Muscle of leg (tissue), 11 donors: ENCODE results near the gene MYO3B. TPM values are rescaled to one million over a fixed set of nuclear protein-coding genes. Genes with fewer than 3 reads are reported as not detected.
"Not testable (repeated sequence)": the region's sequence is repeated elsewhere in the genome, so short reads cannot be mapped to it uniquely, and the experiment has no call there.

ENCODE experiments used
- DNase-seq: peaks from one replicate; pipeline ENCODE4 v3.0.0; 2013
- H3K27ac ChIP-seq: one replicate; pipeline ENCODE4 v1.5.1; 2013; ENCODE audit warnings: mild to moderate bottlenecking, low read length, control low read depth
- H3K27me3 ChIP-seq: one replicate; pipeline ENCODE4 v1.6.1; 2013; ENCODE audit warnings: low read length; ENCODE audit not compliant: control insufficient read depth, insufficient read depth
- H3K36me3 ChIP-seq: one replicate; pipeline ENCODE4 v1.6.1; 2013; ENCODE audit warnings: low read length; ENCODE audit not compliant: control insufficient read depth, insufficient read depth
- H3K4me1 ChIP-seq: one replicate; pipeline ENCODE4 v1.6.1; 2013; ENCODE audit warnings: low read length; ENCODE audit not compliant: control insufficient read depth, insufficient read depth
- H3K4me3 ChIP-seq: one replicate; pipeline ENCODE4 v1.5.1; 2013; ENCODE audit warnings: low read length, control low read depth
- H3K9me3 ChIP-seq: replicated peaks from 2 replicates; pipeline ENCODE4 v1.6.1; 2013; ENCODE audit warnings: low read depth, low read length; ENCODE audit not compliant: control insufficient read depth
- WGBS: methylation state at CpG from one replicate; pipeline ENCODE4 v1.1.5; 2013; ENCODE audit warnings: missing lambda C conversion rate; ENCODE audit not compliant: insufficient coverage; 5-methylcytosine and 5-hydroxymethylcytosine counted together
- polyA plus RNA-seq, 8 donors: library from polyadenylated mRNA; unstranded; fragments of 120-200 nt; gene quantifications; one replicate each; pipeline versions ENCODE4 v1.2.1 to v1.2.3, GENCODE V29; 2013; ENCODE audit warnings: inconsistent platforms in 1 of 8, low replicate concordance in 1 of 8; ENCODE audit not compliant: insufficient read length in 8 of 8, insufficient read depth in 1 of 8
- total RNA-seq: library from RNA; stranded (reverse); fragments of 120-200 nt; gene quantifications from one replicate; pipeline ENCODE4 v1.2.4, GENCODE V29; 2013

The MYO3B gene
- total and polyA plus RNA-seq, 9 donors: 0.12 to 0.79 (median 0.18) TPM

GRCh38 chr2:170255971-170256370 lies 78.0 kb downstream of the MYO3B start:
- Histone ChIP-seq H3K27me3 (no peaks in the 10 kb centered on the region), H3K9me3 (no peaks in the 10 kb centered on the region), H3K36me3 (no peaks in the 10 kb centered on the region), H3K4me3 (no peak overlapping the region), H3K4me1 (no peaks in the 10 kb centered on the region), H3K27ac (no peak overlapping the region)
- no CpG with 5 or more reads among the region's 1 CpG for WGBS
- no peak for DNase-seq

GRCh38 chr2:170258382-170258781 lies 80.4 kb downstream of the MYO3B start:
- Histone ChIP-seq H3K27ac (no peak overlapping the region), H3K36me3 (no peaks in the 10 kb centered on the region), H3K9me3 (no peaks in the 10 kb centered on the region), H3K4me3 (no peak overlapping the region), H3K4me1 (no peaks in the 10 kb centered on the region), H3K27me3 (no peaks in the 10 kb centered on the region)
- no CpG with 5 or more reads among the region's 3 CpGs for WGBS
- DNase-seq: no peak

GRCh38 chr2:170260188-170260587 lies 82.2 kb downstream of the MYO3B start:
- Histone ChIP-seq H3K4me3 (no peak overlapping the region), H3K9me3 (no peaks in the 10 kb centered on the region), H3K36me3 (no peaks in the 10 kb centered on the region), H3K4me1 (no peaks in the 10 kb centered on the region), H3K27ac (no peak overlapping the region), H3K27me3 (no peaks in the 10 kb centered on the region)
- no peak for DNase-seq

GRCh38 chr2:170261566-170261965 lies 83.6 kb downstream of the MYO3B start:
- DNase-seq: no peak
- no peaks in the 10 kb centered on the region for H3K4me1 ChIP-seq
- WGBS: 83% methylated on average over 1 of the region's 1 CpG
- no peaks in the 10 kb centered on the region for H3K9me3 ChIP-seq
- H3K4me3 ChIP-seq: no peak overlapping the region
- H3K27ac ChIP-seq: no peak overlapping the region
- H3K27me3 ChIP-seq: no peaks in the 10 kb centered on the region
- no peaks in the 10 kb centered on the region for H3K36me3 ChIP-seq

- no peaks in the 10 kb centered on the region for H3K9me3 ChIP-seq
- WGBS: 85% methylated on average over 2 of the region's 2 CpGs
These were observed 84.4 kb downstream of the MYO3B start for GRCh38 chr2:170262343-170262742.

GRCh38 chr2:170262806-170263205 lies 84.9 kb downstream of the MYO3B start:
- DNase-seq: no peak
- no peak overlapping the region for H3K4me3 ChIP-seq
- no peaks in the 10 kb centered on the region for H3K4me1 ChIP-seq

More at GRCh38 chr2:170262343-170262742, 84.4 kb downstream of the MYO3B start:
- H3K27ac ChIP-seq: no peak overlapping the region
- no peaks in the 10 kb centered on the region for H3K36me3 ChIP-seq
- DNase-seq: no peak
- no peaks in the 10 kb centered on the region for H3K4me1 ChIP-seq
- H3K27me3 ChIP-seq: no peaks in the 10 kb centered on the region
- H3K4me3 ChIP-seq: no peak overlapping the region

GRCh38 chr2:170263728-170264521 lies 86.0 kb downstream of the MYO3B start:
- H3K4me1 ChIP-seq, H3K9me3 ChIP-seq, H3K27me3 ChIP-seq, DNase-seq, H3K27ac ChIP-seq, H3K36me3 ChIP-seq, H3K4me3 ChIP-seq: not testable (repeated sequence)
- WGBS: 92% methylated on average over 2 of the region's 7 CpGs

More at GRCh38 chr2:170262806-170263205, 84.9 kb downstream of the MYO3B start:
- Histone ChIP-seq H3K9me3 (no peaks in the 10 kb centered on the region), H3K27me3 (no peaks in the 10 kb centered on the region), H3K27ac (no peak overlapping the region), H3K36me3 (no peaks in the 10 kb centered on the region)
- no CpG with 5 or more reads among the region's 4 CpGs for WGBS

GRCh38 chr2:170264522-170264860 lies 86.5 kb downstream of the MYO3B start:
- no CpG with 5 or more reads among the region's 2 CpGs for WGBS
- H3K36me3 ChIP-seq: no peaks in the 10 kb centered on the region
- H3K27ac ChIP-seq: no peak overlapping the region
- DNase-seq: no peak
- H3K9me3 ChIP-seq: no peaks in the 10 kb centered on the region
- no peaks in the 10 kb centered on the region for H3K4me1 ChIP-seq
- H3K27me3 ChIP-seq: no peaks in the 10 kb centered on the region
- H3K4me3 ChIP-seq: no peak overlapping the region

- no peaks in the 10 kb centered on the region for H3K9me3 ChIP-seq
- H3K36me3 ChIP-seq: no peaks in the 10 kb centered on the region
- H3K4me3 ChIP-seq: no peak overlapping the region
- H3K4me1 ChIP-seq: no peaks in the 10 kb centered on the region
- no peak for DNase-seq
- no peaks in the 10 kb centered on the region for H3K27me3 ChIP-seq
- H3K27ac ChIP-seq: no peak overlapping the region
These were observed 86.9 kb downstream of the MYO3B start for GRCh38 chr2:170264865-170265264.

GRCh38 chr2:170265321-170265720 lies 87.4 kb downstream of the MYO3B start:
- H3K4me1 ChIP-seq: no peaks in the 10 kb centered on the region
- DNase-seq: no peak
- no peak overlapping the region for H3K27ac ChIP-seq
- no peaks in the 10 kb centered on the region for H3K36me3 ChIP-seq
- no peaks in the 10 kb centered on the region for H3K27me3 ChIP-seq
- H3K4me3 ChIP-seq: no peak overlapping the region
- no peaks in the 10 kb centered on the region for H3K9me3 ChIP-seq

GRCh38 chr2:170266358-170266757 lies 88.4 kb downstream of the MYO3B start:
- Histone ChIP-seq H3K36me3 (no peaks in the 10 kb centered on the region), H3K27me3 (no peaks in the 10 kb centered on the region), H3K4me3 (no peak overlapping the region), H3K9me3 (no peaks in the 10 kb centered on the region), H3K4me1 (no peaks in the 10 kb centered on the region), H3K27ac (no peak overlapping the region)
- WGBS: no CpG with 5 or more reads among the region's 1 CpG
- no peak for DNase-seq
